Peyer's patch (tissue), 4 donors: ENCODE data around the gene LYPD8.
A peak's percentile ranks its signal among the peaks of the same experiment; 100 is the strongest.

ENCODE experiments used
- POLR2A ChIP-seq, 2 donors: fragments of 450-650 bp; IDR thresholded peaks; one replicate each; pipeline ENCODE4 v1.5.1; 2017; ENCODE audit warnings: antibody characterized with exemption in 2 of 2, mild to moderate bottlenecking in 2 of 2, moderate library complexity in 2 of 2
- TF ChIP-seq, protein P1 (sequence below), 6 experiments: fragments of 450-650 bp in 4 of 6; fragments of 200-600 bp in 2 of 6; sonication (generic) in 1 of 6; IDR thresholded peaks; one replicate each; pipeline ENCODE4 v1.5.1; 2017 to 2019; ENCODE audit warnings: antibody characterized with exemption in 6 of 6, mild to moderate bottlenecking in 3 of 6, moderate library complexity in 1 of 6

- no peak for TF ChIP-seq POLR2A (IDR thresholded peaks at IDR 0.05)
- TF ChIP-seq, protein P1, sequence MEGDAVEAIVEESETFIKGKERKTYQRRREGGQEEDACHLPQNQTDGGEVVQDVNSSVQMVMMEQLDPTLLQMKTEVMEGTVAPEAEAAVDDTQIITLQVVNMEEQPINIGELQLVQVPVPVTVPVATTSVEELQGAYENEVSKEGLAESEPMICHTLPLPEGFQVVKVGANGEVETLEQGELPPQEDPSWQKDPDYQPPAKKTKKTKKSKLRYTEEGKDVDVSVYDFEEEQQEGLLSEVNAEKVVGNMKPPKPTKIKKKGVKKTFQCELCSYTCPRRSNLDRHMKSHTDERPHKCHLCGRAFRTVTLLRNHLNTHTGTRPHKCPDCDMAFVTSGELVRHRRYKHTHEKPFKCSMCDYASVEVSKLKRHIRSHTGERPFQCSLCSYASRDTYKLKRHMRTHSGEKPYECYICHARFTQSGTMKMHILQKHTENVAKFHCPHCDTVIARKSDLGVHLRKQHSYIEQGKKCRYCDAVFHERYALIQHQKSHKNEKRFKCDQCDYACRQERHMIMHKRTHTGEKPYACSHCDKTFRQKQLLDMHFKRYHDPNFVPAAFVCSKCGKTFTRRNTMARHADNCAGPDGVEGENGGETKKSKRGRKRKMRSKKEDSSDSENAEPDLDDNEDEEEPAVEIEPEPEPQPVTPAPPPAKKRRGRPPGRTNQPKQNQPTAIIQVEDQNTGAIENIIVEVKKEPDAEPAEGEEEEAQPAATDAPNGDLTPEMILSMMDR (IDR thresholded peaks at IDR 0.05), result peak in 5 of 6 experiments; percentile 10 to 74 (median 61)
Observed at GRCh38 chr1:248703674-248704073, 51.9 kb downstream of the LYPD8 start.
